Breast epithelium (tissue), 3 donors: ENCODE data around the gene CD79B.

Source experiments
- CTCF ChIP-seq, 3 donors: fragments of 450-650 bp; IDR thresholded peaks; one replicate each; pipeline ENCODE4 v1.5.1; 2016 to 2017; ENCODE audit warnings: antibody characterized with exemption in 3 of 3, mild to moderate bottlenecking in 3 of 3, moderate library complexity in 3 of 3
- POLR2A ChIP-seq: fragments of 450-650 bp; IDR thresholded peaks from one replicate; pipeline ENCODE4 v1.6.1; 2016; ENCODE audit warnings: antibody characterized with exemption, mild to moderate bottlenecking, moderate library complexity
- POLR2AphosphoS5 ChIP-seq, 3 donors: sonication (generic); formaldehyde crosslinking; IDR thresholded peaks; one replicate each; pipeline ENCODE4 v1.6.1; 2017; ENCODE audit warnings: antibody characterized with exemption in 3 of 3

- TF ChIP-seq CTCF (IDR thresholded peaks at IDR 0.05) = no peak
- TF ChIP-seq POLR2A = no peak
- TF ChIP-seq POLR2AphosphoS5 (IDR thresholded peaks at IDR 0.05) = no peak
Observed at GRCh38 chr17:63960430-63960829, 28.3 kb upstream of the CD79B start.
